Measurements from ENCODE around the gene DHRS13.
"Not testable (repeated sequence)": the region's sequence is repeated elsewhere in the genome, so short reads cannot be mapped to it uniquely, and the experiment has no call there.

DHRS13 gene

DNA sequence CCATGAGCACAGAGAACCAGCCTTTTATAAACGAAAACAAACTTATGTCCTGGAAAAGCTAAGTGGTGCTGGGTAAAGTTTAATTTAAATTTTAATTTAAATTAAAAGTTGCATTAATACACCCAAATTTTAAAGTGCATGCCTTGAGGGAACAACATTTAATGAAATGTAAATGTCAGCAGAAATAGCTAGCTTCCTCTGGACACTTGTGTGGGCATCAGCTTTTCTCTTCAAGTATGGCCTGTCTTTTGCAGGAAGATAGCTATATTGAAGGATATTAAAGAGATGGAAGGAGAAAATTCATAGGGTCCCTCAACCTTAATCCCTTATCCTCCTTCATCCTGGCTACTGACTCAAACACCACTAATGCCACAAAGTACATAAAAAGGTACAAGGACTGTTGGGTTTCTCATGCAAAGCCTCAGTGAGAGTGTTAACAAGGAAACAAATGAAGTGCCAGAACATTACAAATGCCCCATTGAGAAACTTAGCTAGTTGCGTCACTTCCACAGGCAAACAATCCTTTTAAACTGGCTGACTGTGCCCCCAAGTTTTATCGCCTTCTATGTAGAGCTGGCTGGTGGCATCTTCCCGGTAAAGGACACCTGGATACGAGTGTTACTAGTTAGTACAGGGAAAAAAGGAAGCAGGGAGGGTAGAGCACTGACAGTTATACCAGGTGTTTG is 34.3 kb upstream of the DHRS13 start:
- DNase-seq (ENCODE audit: low read depth), result no peak
- in situ Hi-C loops (cut with HindIII; ENCODE audit: low sequenced_read_pairs), result no loop called here
- no peak overlapping the region for H3K4me3 ChIP-seq (ENCODE audit: low read depth, low read length)
- TF ChIP-seq, protein P1, sequence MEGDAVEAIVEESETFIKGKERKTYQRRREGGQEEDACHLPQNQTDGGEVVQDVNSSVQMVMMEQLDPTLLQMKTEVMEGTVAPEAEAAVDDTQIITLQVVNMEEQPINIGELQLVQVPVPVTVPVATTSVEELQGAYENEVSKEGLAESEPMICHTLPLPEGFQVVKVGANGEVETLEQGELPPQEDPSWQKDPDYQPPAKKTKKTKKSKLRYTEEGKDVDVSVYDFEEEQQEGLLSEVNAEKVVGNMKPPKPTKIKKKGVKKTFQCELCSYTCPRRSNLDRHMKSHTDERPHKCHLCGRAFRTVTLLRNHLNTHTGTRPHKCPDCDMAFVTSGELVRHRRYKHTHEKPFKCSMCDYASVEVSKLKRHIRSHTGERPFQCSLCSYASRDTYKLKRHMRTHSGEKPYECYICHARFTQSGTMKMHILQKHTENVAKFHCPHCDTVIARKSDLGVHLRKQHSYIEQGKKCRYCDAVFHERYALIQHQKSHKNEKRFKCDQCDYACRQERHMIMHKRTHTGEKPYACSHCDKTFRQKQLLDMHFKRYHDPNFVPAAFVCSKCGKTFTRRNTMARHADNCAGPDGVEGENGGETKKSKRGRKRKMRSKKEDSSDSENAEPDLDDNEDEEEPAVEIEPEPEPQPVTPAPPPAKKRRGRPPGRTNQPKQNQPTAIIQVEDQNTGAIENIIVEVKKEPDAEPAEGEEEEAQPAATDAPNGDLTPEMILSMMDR (IDR thresholded peaks at IDR 0.05; ENCODE audit: low read depth, low read length, missing control alignments), result no peak

DNA sequence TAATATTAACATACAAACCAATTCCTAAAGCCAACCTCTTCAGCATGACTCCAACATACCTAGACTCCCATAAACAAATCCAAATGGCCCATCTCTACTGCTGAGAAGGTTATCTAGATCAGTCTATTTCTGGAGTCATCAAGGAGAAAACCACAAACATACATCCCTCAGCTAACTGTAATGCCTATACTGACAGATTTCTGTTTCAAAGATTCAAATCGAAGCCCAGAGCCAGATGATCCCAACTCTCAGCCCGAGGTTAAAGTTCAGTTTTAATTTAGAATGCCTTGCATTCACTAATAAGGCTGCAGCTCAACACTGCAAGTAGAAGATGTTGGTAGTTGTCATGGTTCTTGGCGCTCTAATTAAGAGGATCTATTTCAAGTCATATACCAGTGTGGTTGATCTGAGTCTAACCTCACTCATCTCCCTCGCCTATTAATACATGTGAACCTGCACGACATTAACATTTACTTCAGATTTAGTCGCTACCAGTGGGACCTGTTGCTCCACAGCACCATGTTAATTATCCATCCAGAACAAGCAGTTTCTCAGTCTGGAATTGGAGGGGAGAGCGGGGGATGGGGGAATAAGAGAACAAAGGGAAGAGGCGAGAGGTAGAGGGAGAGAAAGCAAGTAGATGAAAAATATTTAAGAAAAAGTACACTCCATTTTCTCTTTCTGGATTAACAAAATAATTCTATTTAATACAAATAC is 33.0 kb upstream of the DHRS13 start:
- TF ChIP-seq, protein P1 (IDR thresholded peaks at IDR 0.05; ENCODE audit: low read depth, low read length, missing control alignments), result no peak
- in situ Hi-C loops (cut with HindIII; ENCODE audit: low sequenced_read_pairs), result no loop called here
- no peak for DNase-seq (ENCODE audit: low read depth)

DNA sequence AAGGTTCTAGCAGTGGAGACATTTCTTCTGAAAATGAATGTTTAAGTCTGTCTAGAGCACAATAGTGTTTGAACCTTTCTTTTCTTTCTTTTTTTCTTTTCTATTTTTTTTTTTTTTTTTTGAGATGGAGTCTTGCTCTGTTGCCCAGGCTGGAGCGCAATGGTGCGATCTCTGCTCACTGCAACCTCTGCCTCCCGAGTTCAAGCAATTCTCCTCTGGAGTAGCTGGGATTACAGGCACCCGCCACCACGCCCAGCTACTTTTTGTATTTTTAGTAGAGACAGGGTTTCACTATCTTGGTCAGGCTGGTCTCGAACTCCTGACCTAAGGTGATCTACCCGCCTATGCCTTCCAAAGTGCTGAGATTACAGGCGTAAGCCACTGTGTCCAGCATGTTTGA is 31.6 kb upstream of the DHRS13 start:
- in situ Hi-C loops (cut with HindIII; ENCODE audit: low sequenced_read_pairs); DNase-seq (ENCODE audit: low read depth); H3K4me3 ChIP-seq (ENCODE audit: low read depth, low read length): not testable (repeated sequence)

More for the DNA sequence above, 33.0 kb upstream of the DHRS13 start:
- H3K4me3 ChIP-seq (ENCODE audit: low read depth, low read length), result no peak overlapping the region

DNA sequence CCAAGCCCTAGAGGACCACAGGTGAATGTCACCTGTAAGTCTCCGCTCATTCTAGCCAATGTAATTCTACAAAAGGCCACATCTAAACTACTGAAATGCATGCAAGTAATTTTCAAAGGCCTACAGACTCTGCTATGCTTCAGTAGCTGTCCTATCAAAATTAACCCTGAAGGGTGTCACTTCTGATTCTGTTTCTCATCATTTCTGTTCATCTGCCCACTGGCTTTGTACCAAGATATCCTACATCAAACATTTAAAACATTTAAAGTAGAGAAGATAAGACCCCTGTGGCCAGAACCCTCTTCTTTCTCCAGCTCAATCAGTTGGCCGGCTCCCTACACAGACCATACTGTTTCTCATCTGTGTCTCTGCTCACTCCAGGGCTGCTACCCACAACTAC is 26.9 kb upstream of the DHRS13 start:
- in situ Hi-C loops (cut with HindIII; ENCODE audit: low sequenced_read_pairs), result no loop called here
- TF ChIP-seq, protein P1 (IDR thresholded peaks at IDR 0.05; ENCODE audit: low read depth, low read length, missing control alignments), result no peak
- H3K4me3 ChIP-seq (ENCODE audit: low read depth, low read length), result no peak overlapping the region
- DNase-seq (ENCODE audit: low read depth), result no peak

DNA sequence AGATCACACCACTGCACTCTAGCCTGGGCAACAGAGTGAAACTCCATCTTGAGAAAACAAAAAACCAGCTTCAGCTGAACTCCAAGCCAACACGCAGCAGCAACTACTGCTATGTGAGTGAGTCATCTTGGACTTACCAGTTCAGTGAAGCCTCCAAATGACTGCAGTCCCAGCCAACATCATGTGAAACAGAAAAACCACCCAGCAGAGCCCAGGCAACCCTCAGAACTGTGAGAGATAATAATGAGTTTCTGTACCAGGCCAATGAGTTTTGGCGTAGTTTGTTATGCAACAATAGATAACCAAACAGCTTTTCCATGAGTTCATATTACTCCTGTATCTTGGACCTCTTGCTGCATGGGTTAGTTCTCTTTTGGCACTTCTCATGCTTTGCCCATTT is 25.2 kb upstream of the DHRS13 start:
- in situ Hi-C loops (cut with HindIII; ENCODE audit: low sequenced_read_pairs), result no loop called here
- TF ChIP-seq, protein P1 (IDR thresholded peaks at IDR 0.05; ENCODE audit: low read depth, low read length, missing control alignments), result no peak
- no peak overlapping the region for H3K4me3 ChIP-seq (ENCODE audit: low read depth, low read length)
- no peak for DNase-seq (ENCODE audit: low read depth)

DNA sequence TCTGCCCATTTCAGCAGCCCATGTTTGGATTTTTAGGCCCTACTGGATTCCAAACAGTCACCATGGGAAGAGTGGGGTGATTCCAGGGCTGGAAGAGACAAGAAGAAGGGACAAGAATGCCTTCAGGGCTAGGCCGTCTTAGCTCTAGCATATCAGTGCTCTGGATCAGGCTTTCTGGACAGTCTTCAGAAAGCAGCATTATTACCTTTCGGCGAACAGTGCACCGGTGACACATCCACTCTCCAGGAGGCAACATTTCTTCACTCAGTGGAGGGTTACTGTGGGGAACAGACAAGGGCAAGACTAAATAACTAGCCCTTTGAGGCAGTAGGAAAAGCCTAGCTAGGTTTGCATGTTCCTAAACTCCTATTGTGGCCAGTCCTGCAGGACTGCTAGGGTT is 23.9 kb upstream of the DHRS13 start:
- TF ChIP-seq, protein P1 (IDR thresholded peaks at IDR 0.05; ENCODE audit: low read depth, low read length, missing control alignments), result no peak
- no peak for DNase-seq (ENCODE audit: low read depth)
- no peak overlapping the region for H3K4me3 ChIP-seq (ENCODE audit: low read depth, low read length)
- in situ Hi-C loops (cut with HindIII; ENCODE audit: low sequenced_read_pairs), result no loop called here

DNA sequence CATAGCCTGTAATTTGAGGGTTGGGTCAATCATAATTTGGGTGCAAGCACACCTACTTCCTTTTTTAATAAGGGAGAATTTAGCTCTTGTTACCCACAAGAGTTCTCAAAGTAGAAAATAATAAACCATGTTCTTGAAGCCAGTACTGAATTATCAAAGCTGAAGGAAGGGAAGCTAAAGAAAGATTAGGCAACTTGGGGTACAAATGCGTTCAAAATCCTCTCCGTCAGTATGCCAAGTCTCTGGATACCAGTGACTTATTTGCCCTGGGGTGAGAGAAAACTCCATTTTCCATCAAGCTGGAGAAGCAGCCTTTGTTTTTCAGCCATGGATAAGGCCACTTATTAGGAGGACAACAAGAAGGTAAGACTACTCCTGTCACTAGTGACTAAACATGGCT is 23.5 kb upstream of the DHRS13 start:
- H3K4me3 ChIP-seq (ENCODE audit: low read depth, low read length), result no peak overlapping the region
- TF ChIP-seq, protein P1 (IDR thresholded peaks at IDR 0.05; ENCODE audit: low read depth, low read length, missing control alignments), result no peak
- DNase-seq (ENCODE audit: low read depth), result no peak
- in situ Hi-C loops (cut with HindIII; ENCODE audit: low sequenced_read_pairs), result no loop called here
